G401.6 (cell line): ENCODE results near the gene TM6SF1.

Experiments used
- FAIRE-seq: peaks from 2 replicates; lab custom pipeline; 2012; peaks lifted over from hg19 to GRCh38; lab: Jason Lieb, UNC

TM6SF1 gene

DNA sequence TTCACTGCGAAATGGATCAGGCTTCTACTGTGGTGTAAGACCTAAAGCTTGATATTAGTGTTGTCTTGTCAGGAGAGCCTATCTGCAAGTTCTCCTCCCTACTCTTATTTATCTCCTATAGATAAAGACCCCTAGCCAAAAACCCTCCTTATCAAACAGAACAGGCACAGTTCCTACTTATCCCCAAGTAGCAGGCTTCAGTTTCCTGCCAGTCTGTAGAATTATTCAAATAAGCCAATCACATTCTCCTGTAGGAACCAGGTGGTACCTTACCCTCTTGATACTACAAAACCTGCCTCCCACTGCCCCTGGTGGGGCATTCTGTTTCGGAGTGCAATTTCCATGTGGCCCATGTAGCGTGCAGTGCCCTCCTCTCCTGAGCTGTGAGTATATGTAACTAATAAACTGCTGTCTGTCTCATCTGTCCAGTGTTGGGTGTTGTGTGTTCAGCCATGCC lies 71.5 kb downstream of the TM6SF1 start:
- FAIRE-seq = no peak

GRCh38 chr15:83185561-83185960 lies 78.1 kb downstream of the TM6SF1 start:
- no peak for FAIRE-seq
